DND-41 (cell line): ENCODE measurements around the gene MAP1LC3B2.

Experiments used
- CTCF ChIP-seq: IDR thresholded peaks from 2 replicates; pipeline ENCODE4 v1.5.1; 2012; ENCODE audit warnings: borderline replicate concordance, low read length, moderate library complexity, mild to moderate bottlenecking; ENCODE audit not compliant: poor library complexity, severe bottlenecking; ENCODE audit errors: extremely low read depth
- EZH2 ChIP-seq: IDR thresholded peaks from 3 replicates; pipeline ENCODE4 v1.6.1; 2012; ENCODE audit warnings: borderline replicate concordance, low read depth, mild to moderate bottlenecking, moderate library complexity, low read length, inconsistent platforms; ENCODE audit not compliant: severe bottlenecking

- TF ChIP-seq CTCF (peak; percentile 75), EZH2 (no peak)
Measured at GRCh38 chr12:116609319-116610114, 50.3 kb downstream of the MAP1LC3B2 start.
